Skeletal muscle satellite cell (primary cell): ENCODE data around the gene BAIAP2.

Experiments used
- H3K27me3 ChIP-seq: 2 replicates; pipeline ENCODE4 v1.7.0; 2013; ENCODE audit warnings: low read length; ENCODE audit not compliant: control insufficient read depth, insufficient read depth
- H3K36me3 ChIP-seq: 2 replicates; pipeline ENCODE4 v1.7.0; 2013; ENCODE audit warnings: mild to moderate bottlenecking, control low read depth, low read length; ENCODE audit not compliant: insufficient read depth
- H3K4me1 ChIP-seq: 2 replicates; pipeline ENCODE4 v1.7.0; 2013; ENCODE audit warnings: low read length; ENCODE audit not compliant: control insufficient read depth, insufficient read depth
- H3K4me2 ChIP-seq: 2 replicates; pipeline ENCODE4 v1.7.0; 2013; ENCODE audit warnings: mild to moderate bottlenecking, low read length
- H3K4me3 ChIP-seq: 2 replicates; pipeline ENCODE4 v1.7.0; 2013; ENCODE audit warnings: low read length
- H3K9ac ChIP-seq: 2 replicates; pipeline ENCODE4 v1.7.0; 2013; ENCODE audit warnings: mild to moderate bottlenecking, low read depth, low read length, moderate library complexity
- H3K9me3 ChIP-seq: replicated peaks from 2 replicates; pipeline ENCODE4 v1.7.0; 2013; ENCODE audit warnings: mild to moderate bottlenecking, control low read depth, low read length

Gene BAIAP2

DNA sequence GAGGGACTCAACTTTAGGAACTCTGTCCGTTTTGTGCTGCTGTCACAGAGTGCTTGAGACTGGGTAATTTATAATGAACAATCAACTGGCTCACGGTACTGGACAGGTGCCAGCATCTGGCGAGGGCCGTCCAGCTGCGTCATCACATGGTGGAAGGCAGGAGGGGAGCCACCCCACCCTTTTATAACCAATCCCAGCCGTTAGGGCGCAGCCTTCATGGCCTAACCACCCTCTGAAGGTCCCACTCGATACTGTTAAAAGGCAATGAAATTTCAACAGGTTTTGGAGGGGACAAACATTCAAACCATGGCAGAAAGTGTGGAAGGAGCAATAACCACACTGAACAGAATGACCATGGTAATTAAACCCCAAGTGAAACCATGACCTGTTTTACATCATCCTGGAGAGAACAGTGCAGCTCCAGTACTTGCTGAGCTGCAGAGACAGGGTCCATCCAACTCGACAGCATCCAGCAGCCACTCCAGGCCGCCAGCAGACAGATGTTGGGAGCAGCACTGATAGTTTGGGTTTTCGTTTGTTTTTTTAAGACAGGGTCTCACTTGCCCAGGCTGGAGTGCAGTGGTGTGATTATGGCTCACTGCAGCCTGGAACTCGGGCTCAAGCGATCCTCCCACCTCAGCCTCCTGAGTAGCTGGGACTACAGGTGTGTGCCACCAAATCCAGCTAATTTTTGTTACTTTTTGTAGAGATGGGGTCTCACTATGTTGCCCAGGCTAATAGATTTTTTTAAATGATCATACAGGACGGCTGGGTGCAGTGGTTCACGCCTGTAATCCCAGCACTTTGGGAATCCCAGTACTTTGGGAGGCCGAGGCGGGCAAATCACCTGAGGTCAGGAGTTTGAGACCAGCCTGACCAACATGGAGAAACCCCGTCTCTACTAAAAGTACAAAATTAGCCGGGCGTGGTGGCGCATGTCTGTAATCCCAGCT, 32.3 kb upstream of the BAIAP2 start:
- Histone ChIP-seq H3K4me3 (no peak overlapping the region), H3K27me3 (peaks cover 56% of the 10 kb centered on the region), H3K9me3 (no peaks in the 10 kb centered on the region), H3K4me2 (no peak overlapping the region), H3K36me3 (peaks cover 23% of the 10 kb centered on the region), H3K9ac (no peak overlapping the region), H3K4me1 (peaks cover 17% of the 10 kb centered on the region)

DNA sequence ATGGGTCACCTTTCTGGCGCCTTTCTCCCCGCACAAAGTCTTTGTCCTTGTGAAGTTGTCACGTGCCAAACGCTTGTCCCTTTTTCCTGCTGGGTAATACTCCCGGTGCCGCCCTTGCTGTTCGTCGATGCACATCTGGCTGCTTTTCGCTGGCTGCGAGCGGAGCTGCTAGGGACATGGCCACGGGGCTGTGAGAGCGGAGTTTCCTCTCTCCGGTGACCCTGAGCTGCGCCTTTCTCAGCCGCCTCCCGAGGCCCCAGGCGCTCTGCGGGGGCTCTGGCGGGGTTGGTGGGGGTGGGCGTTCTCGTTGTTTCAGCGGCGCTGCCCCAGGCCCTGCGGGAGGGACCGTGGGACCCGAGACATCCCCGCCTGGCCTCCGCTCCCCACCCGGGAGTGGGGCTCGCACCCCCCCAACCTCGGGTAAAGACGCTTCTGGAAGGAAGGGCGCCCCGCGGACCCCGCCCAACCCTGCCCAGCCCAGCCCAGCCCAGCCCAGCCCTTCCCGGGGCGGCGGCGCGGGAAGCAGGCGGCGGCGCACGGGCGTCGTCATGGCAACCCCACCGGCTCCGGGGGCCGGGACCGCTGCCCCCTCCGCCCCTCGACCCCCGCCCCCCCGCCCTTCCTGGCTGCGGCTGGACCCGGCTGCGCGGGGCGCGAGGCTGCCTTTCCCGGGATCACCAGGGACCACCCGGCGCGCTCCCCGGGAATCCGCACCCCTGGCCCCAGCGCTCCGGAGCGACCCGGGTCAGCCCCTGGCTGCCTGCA, 31.1 kb upstream of the BAIAP2 start:
- Histone ChIP-seq H3K4me2 (no peak overlapping the region), H3K9me3 (no peaks in the 10 kb centered on the region), H3K36me3 (peaks cover 11% of the 10 kb centered on the region), H3K9ac (no peak overlapping the region), H3K27me3 (peaks cover 63% of the 10 kb centered on the region), H3K4me1 (peaks cover 17% of the 10 kb centered on the region), H3K4me3 (no peak overlapping the region)

DNA sequence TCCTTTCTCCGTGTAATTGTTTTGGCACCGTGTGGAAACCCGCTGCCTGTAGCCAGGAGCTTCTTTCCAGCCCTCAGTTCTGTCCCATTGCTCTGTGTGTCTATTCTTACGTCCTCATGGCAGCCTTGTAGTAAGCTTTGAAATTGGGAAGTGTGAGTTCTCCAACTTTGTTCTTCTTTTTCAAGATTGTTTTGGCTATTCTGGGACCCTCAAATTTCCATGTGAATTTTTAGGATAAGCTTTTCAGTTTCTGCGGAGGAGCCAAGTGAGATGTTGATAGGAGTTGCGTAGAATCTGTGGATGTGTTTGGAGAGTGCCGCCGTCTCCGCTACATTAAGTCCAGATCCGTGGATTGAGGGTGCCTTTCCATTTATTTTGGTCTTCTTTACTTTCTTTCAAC, 28.1 kb upstream of the BAIAP2 start:
- peaks cover 10% of the 10 kb centered on the region for H3K4me1 ChIP-seq
- H3K27me3 ChIP-seq, result peaks cover 62% of the 10 kb centered on the region
- no peak overlapping the region for H3K9ac ChIP-seq
- no peak overlapping the region for H3K4me2 ChIP-seq
- H3K36me3 ChIP-seq, result no peaks in the 10 kb centered on the region
- H3K9me3 ChIP-seq, result peaks cover 5% of the 10 kb centered on the region
- no peak overlapping the region for H3K4me3 ChIP-seq

GRCh38 chr17:81008140-81008539, 26.8 kb upstream of the BAIAP2 start:
- peaks cover 56% of the 10 kb centered on the region for H3K27me3 ChIP-seq
- no peak overlapping the region for H3K4me2 ChIP-seq
- H3K36me3 ChIP-seq, result no peaks in the 10 kb centered on the region
- H3K4me1 ChIP-seq, result peaks cover 4% of the 10 kb centered on the region
- no peak overlapping the region for H3K4me3 ChIP-seq
- H3K9ac ChIP-seq, result no peak overlapping the region
- H3K9me3 ChIP-seq, result peaks cover 5% of the 10 kb centered on the region

- no peaks in the 10 kb centered on the region for H3K36me3 ChIP-seq
- H3K27me3 ChIP-seq, result peaks cover 48% of the 10 kb centered on the region
- H3K4me1 ChIP-seq, result no peaks in the 10 kb centered on the region
- no peak overlapping the region for H3K4me2 ChIP-seq
- no peak overlapping the region for H3K4me3 ChIP-seq
- no peak overlapping the region for H3K9ac ChIP-seq
- H3K9me3 ChIP-seq, result peaks cover 5% of the 10 kb centered on the region
Measured at GRCh38 chr17:81009136-81009535, 25.8 kb upstream of the BAIAP2 start.

- no peaks in the 10 kb centered on the region for H3K36me3 ChIP-seq
- peaks cover 39% of the 10 kb centered on the region for H3K27me3 ChIP-seq
- no peak overlapping the region for H3K9ac ChIP-seq
- H3K9me3 ChIP-seq, result peaks cover 5% of the 10 kb centered on the region
- H3K4me2 ChIP-seq, result no peak overlapping the region
- H3K4me3 ChIP-seq, result no peak overlapping the region
- no peaks in the 10 kb centered on the region for H3K4me1 ChIP-seq
Measured at GRCh38 chr17:81010935-81011334, 24.0 kb upstream of the BAIAP2 start.

- no peak overlapping the region for H3K9ac ChIP-seq
- H3K9me3 ChIP-seq, result peaks cover 5% of the 10 kb centered on the region
- H3K27me3 ChIP-seq, result peaks cover 29% of the 10 kb centered on the region
- no peaks in the 10 kb centered on the region for H3K36me3 ChIP-seq
- H3K4me1 ChIP-seq, result no peaks in the 10 kb centered on the region
- H3K4me2 ChIP-seq, result no peak overlapping the region
- no peak overlapping the region for H3K4me3 ChIP-seq
Measured at GRCh38 chr17:81011951-81012350, 23.0 kb upstream of the BAIAP2 start.

GRCh38 chr17:81012574-81013447, 22.1 kb upstream of the BAIAP2 start:
- no peak overlapping the region for H3K4me2 ChIP-seq
- H3K9me3 ChIP-seq, result peaks cover 5% of the 10 kb centered on the region
- H3K4me1 ChIP-seq, result peaks cover 4% of the 10 kb centered on the region
- H3K9ac ChIP-seq, result no peak overlapping the region
- H3K27me3 ChIP-seq, result peaks cover 25% of the 10 kb centered on the region
- H3K36me3 ChIP-seq, result no peaks in the 10 kb centered on the region
- H3K4me3 ChIP-seq, result no peak overlapping the region

DNA sequence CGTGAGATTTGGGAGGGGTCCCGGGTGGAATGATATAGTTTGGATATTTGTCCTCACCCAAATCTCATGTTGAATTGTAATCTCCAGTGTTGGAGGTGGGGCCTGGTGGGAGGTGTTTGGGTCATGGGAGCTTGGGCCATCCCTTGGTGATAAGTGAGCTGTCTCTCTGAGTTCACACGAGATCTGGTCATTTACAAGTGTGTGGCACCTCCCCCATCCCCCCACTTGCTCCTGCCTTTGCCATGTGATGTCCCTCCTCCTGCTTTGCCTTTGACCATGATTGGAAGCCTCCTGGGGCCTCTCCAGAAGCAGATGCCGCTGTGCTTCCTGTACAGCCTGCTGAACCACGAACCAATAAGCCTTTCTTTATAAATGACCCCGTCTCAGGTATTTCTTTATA, 21.3 kb upstream of the BAIAP2 start:
- H3K4me3 ChIP-seq, result no peak overlapping the region

GRCh38 chr17:81015136-81015535, 19.8 kb upstream of the BAIAP2 start:
- Histone ChIP-seq H3K9ac (no peak overlapping the region), H3K27me3 (peaks cover 10% of the 10 kb centered on the region), H3K4me2 (no peak overlapping the region), H3K4me3 (no peak overlapping the region), H3K4me1 (peaks cover 11% of the 10 kb centered on the region), H3K9me3 (peaks cover 5% of the 10 kb centered on the region), H3K36me3 (no peaks in the 10 kb centered on the region)

More for the DNA sequence above, 21.3 kb upstream of the BAIAP2 start:
- Histone ChIP-seq H3K27me3 (peaks cover 19% of the 10 kb centered on the region), H3K4me1 (peaks cover 11% of the 10 kb centered on the region), H3K4me2 (no peak overlapping the region), H3K36me3 (no peaks in the 10 kb centered on the region), H3K9ac (no peak overlapping the region), H3K9me3 (peaks cover 5% of the 10 kb centered on the region)

DNA sequence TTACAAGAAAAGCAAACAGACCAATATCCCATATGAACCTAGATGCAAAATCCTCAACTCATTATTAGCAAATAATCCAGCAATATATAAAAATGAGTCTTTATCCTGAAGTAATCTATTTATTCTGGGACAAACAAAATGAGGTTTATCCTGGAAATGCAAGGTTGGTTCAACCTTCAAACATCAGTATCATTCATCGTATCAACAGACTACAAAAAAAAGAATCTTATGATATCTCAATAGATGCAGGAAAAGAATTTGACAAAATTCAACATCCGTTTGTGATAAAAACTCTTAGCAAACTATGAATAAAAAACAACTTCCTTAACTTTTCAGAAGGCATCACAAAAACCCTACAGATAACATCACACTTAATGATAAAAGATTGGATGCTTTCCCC, 18.4 kb upstream of the BAIAP2 start:
- Histone ChIP-seq H3K4me2 (no peak overlapping the region), H3K36me3 (no peaks in the 10 kb centered on the region), H3K4me1 (peaks cover 23% of the 10 kb centered on the region), H3K9ac (no peak overlapping the region), H3K9me3 (no peaks in the 10 kb centered on the region), H3K4me3 (no peak overlapping the region), H3K27me3 (peaks cover 4% of the 10 kb centered on the region)
